Measurements from ENCODE around the gene COL17A1. TPM values are rescaled to one million over a fixed set of nuclear protein-coding genes. Genes with fewer than 3 reads are reported as not detected.

COL17A1 gene
- total and polyA plus RNA-seq, 9 of the 15 experiments (the other 6 are each of a cell fraction or from before 2014, with no cell fraction given), result not detected

- TF ChIP-seq, protein P1, sequence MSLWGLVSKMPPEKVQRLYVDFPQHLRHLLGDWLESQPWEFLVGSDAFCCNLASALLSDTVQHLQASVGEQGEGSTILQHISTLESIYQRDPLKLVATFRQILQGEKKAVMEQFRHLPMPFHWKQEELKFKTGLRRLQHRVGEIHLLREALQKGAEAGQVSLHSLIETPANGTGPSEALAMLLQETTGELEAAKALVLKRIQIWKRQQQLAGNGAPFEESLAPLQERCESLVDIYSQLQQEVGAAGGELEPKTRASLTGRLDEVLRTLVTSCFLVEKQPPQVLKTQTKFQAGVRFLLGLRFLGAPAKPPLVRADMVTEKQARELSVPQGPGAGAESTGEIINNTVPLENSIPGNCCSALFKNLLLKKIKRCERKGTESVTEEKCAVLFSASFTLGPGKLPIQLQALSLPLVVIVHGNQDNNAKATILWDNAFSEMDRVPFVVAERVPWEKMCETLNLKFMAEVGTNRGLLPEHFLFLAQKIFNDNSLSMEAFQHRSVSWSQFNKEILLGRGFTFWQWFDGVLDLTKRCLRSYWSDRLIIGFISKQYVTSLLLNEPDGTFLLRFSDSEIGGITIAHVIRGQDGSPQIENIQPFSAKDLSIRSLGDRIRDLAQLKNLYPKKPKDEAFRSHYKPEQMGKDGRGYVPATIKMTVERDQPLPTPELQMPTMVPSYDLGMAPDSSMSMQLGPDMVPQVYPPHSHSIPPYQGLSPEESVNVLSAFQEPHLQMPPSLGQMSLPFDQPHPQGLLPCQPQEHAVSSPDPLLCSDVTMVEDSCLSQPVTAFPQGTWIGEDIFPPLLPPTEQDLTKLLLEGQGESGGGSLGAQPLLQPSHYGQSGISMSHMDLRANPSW (CRISPR knock-in tag; IDR thresholded peaks at IDR 0.05), result no peak
- TF ChIP-seq SIN3B (IDR thresholded peaks at IDR 0.05; ENCODE audit: low read depth), result no peak
- no peak for TF ChIP-seq KDM5B (IDR thresholded peaks at IDR 0.05; ENCODE audit: insufficient replicate concordance, low read depth, low read length)
- no peak for TF ChIP-seq CHD1 (IDR thresholded peaks at IDR 0.05; ENCODE audit: low read length)
- TF ChIP-seq PHF20 (IDR thresholded peaks at IDR 0.05; ENCODE audit: partially characterized antibody), result no peak
- no peak for TF ChIP-seq RBM39 (optimal IDR thresholded peaks at IDR 0.05; ENCODE audit: low read depth, low read length)
- no peak for TF ChIP-seq TBP (optimal IDR thresholded peaks at IDR 0.05; ENCODE audit: low read depth, low read length)
- TF ChIP-seq, protein P2, sequence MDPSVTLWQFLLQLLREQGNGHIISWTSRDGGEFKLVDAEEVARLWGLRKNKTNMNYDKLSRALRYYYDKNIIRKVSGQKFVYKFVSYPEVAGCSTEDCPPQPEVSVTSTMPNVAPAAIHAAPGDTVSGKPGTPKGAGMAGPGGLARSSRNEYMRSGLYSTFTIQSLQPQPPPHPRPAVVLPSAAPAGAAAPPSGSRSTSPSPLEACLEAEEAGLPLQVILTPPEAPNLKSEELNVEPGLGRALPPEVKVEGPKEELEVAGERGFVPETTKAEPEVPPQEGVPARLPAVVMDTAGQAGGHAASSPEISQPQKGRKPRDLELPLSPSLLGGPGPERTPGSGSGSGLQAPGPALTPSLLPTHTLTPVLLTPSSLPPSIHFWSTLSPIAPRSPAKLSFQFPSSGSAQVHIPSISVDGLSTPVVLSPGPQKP (CRISPR knock-in tag; IDR thresholded peaks at IDR 0.05), result no peak
- no peak for TF ChIP-seq EP300 (IDR thresholded peaks at IDR 0.05; ENCODE audit: low read length)
- no peak for TF ChIP-seq RBBP5 (IDR thresholded peaks at IDR 0.05; ENCODE audit: borderline replicate concordance, insufficient read depth, low read length, poor library complexity, severe bottlenecking)
- no peak for TF ChIP-seq ZNF24 (IDR thresholded peaks at IDR 0.05)
- TF ChIP-seq ADNP (tag; IDR thresholded peaks at IDR 0.05), result no peak
- no peak for TF ChIP-seq NCOR1 (IDR thresholded peaks at IDR 0.05)
- TF ChIP-seq ARID1B (IDR thresholded peaks at IDR 0.05), result peak; percentile 62
- no peak for TF ChIP-seq RUNX1 (IDR thresholded peaks at IDR 0.05; ENCODE audit: low read depth)
- no peak for TF ChIP-seq KLF10 (CRISPR knock-in tag; IDR thresholded peaks at IDR 0.05)
- no peak for TF ChIP-seq KAT2B (IDR thresholded peaks at IDR 0.05; ENCODE audit: low read depth, low read length)
- TF ChIP-seq CBFA2T2 (conservative IDR thresholded peaks at IDR 0.05), result 0 out of 2 replicates have a peak, but pooled peaks have one; percentile 15
- TF ChIP-seq ZKSCAN8 (CRISPR knock-in tag; IDR thresholded peaks at IDR 0.05), result no peak
- TF ChIP-seq ATF4 (CRISPR knock-in tag; IDR thresholded peaks at IDR 0.05), result no peak
- TF ChIP-seq NFE2L1 (tag; IDR thresholded peaks at IDR 0.05; ENCODE audit: borderline replicate concordance, low read depth), result no peak
- peak in 1 of 2 experiments; percentile 36; a peak in 1 of 4 replicates for TF ChIP-seq RCOR1 (IDR thresholded peaks at IDR 0.05; ENCODE audit: borderline replicate concordance in 1 of 2, low read depth in 2 of 2, low read length in 2 of 2)
- TF ChIP-seq ATF2 (CRISPR knock-in tag; IDR thresholded peaks at IDR 0.05), result no peak
- peak; percentile 49 for TF ChIP-seq CBFA2T3 (IDR thresholded peaks at IDR 0.05)
- TF ChIP-seq PHB2 (IDR thresholded peaks at IDR 0.05; ENCODE audit: low read depth), result no peak
These were observed 24.4 kb upstream of the COL17A1 start (continued) for GRCh38 chr10:104109908-104110662.
